ENCODE measurements around the gene TTC31. TPM values are rescaled to one million over a fixed set of nuclear protein-coding genes. Genes with fewer than 3 reads are reported as not detected.

Gene TTC31
- total RNA-seq, result 13.5 and 20.9 TPM in 2 replicates

- peak; percentile 63 for DNase-seq (ENCODE audit: low read depth)
- TF ChIP-seq, protein P1, sequence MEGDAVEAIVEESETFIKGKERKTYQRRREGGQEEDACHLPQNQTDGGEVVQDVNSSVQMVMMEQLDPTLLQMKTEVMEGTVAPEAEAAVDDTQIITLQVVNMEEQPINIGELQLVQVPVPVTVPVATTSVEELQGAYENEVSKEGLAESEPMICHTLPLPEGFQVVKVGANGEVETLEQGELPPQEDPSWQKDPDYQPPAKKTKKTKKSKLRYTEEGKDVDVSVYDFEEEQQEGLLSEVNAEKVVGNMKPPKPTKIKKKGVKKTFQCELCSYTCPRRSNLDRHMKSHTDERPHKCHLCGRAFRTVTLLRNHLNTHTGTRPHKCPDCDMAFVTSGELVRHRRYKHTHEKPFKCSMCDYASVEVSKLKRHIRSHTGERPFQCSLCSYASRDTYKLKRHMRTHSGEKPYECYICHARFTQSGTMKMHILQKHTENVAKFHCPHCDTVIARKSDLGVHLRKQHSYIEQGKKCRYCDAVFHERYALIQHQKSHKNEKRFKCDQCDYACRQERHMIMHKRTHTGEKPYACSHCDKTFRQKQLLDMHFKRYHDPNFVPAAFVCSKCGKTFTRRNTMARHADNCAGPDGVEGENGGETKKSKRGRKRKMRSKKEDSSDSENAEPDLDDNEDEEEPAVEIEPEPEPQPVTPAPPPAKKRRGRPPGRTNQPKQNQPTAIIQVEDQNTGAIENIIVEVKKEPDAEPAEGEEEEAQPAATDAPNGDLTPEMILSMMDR (conservative IDR thresholded peaks at IDR 0.05; ENCODE audit: low read depth, low read length), result peak; percentile 92
- peak within 1 kb of the TSS; percentile 79 for H3K4me3 ChIP-seq (ENCODE audit: low read depth, low read length)
Observed at GRCh38 chr2:74482801-74483674, at the start of gene TTC31, which contains the start of gene CCDC142. Gene TTC31, plus strand, starts transcription at chr2:74483081. Its CDS starts 15 bp downstream, at chr2:74483096. Gene CCDC142, minus strand, starts transcription at chr2:74482998. Its CDS starts 161 bp downstream, at chr2:74482837.

DNA sequence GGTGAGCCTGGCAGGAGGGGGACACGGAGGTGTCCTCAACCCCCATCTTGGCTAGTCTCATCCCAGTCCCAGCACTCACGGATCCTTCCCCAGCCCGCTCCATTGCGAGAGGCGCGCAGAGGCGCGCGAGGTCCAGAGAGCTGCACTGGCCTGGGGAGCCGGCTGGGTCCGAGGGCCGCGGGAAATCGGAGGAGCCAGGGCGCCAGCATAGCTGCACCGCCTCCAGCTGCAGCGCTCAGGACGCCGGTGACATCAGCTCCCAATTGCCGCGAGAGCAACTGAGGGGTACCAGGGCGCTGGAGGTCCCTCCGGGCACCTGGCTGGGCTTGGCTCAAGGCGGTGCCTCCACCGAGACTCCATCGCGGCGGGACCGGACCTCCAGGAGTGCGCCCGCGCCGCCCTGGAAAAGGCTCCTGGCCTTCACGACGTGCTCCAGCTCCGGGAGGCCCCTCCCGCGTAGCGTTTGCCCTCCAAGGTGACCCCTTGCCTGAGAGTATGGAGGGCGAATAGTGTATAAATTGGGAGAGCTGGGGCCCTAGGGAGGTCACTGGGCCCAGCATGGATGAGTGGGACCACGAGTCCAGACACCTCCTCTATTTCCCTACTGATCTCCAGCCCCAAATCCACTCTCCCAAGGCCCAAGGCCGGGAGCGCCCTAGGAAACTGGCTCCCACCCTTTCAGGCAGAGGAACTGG lies 46.6 kb upstream of the TTC31 start:
- DNase-seq (ENCODE audit: low read depth), result no peak
- no peak overlapping the region for H3K4me3 ChIP-seq (ENCODE audit: low read depth, low read length)
- TF ChIP-seq, protein P1 (conservative IDR thresholded peaks at IDR 0.05; ENCODE audit: low read depth, low read length), result no peak

DNA sequence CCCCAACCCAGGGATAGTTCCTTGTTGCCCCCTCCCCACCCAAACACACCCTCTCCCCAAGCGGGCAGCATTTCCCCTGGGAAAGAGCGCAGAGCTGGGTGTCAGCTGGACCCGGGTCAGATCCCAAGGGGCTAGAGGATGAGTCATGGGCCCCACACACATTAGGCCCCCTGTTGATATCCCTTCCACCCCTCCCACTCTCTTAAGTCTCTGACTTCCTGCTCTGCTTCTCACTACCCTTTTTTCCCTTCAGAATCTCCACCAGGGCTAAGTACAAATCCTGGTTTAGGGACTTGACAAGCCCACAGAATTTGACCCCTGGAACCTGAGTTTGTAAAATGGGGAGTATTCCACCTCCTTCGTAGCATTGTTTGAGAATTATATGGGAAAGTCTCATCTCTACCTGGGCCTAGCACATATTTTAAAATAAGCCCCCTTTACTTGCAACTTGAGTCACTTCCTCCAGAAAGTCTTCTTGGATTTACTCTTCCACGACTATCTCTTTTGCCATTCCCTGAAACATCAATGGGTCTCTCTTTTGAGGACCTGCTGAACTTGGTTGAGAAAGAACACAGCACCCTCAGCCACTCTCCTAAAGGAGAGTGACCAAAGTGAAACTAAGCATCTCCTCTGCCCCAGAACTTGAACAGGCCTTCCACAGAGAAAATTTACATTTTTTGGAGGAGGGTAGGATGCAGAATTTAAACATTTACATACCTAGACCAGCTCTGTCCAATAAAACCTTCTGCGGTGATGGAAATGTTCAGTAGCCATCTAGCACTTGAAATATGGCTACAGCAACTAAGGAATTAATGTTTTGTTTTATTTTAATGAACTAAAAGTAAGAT lies 45.8 kb upstream of the TTC31 start:
- TF ChIP-seq, protein P1 (conservative IDR thresholded peaks at IDR 0.05; ENCODE audit: low read depth, low read length), result no peak
- no peak overlapping the region for H3K4me3 ChIP-seq (ENCODE audit: low read depth, low read length)
- DNase-seq (ENCODE audit: low read depth), result no peak

DNA sequence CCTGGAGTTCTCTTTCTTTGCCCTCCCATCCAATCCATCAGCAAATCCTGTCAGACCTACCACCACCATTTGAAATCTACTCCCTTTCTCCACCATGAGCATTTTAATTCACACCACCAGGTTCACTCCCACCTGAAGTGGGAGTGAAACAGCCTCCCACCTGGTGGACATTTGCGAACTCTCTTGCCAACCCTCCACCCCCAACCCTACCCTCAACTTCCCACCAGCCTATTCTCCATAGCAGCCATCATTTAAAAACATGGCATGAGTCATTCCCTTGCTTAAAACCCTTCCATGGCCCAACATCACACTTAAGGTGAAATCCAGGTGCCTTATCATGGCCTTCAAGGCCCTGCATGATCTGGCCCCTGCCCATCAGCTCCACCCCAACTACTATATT lies 44.6 kb upstream of the TTC31 start:
- TF ChIP-seq, protein P1 (conservative IDR thresholded peaks at IDR 0.05; ENCODE audit: low read depth, low read length), result no peak
- no peak for DNase-seq (ENCODE audit: low read depth)
- H3K4me3 ChIP-seq (ENCODE audit: low read depth, low read length), result no peak overlapping the region

DNA sequence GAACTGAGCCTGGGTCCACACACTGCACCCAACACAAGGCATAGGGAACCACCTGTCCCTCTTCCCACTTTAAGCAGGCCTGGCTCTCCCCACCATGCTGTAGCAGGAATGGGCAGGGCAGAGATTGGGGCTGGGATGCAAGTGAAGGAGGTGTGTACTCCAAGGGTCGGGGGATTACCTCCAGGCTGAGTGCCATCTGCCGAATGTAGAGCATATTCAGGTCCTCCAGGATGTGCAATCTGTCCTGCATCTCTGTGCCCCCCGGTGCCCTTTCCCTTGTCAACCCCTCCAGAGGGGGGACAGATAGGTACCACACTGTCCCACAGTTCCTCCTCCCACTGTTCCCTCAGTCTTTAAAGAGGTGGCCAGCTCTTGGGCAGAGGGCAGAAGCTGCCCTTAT lies 43.5 kb upstream of the TTC31 start:
- TF ChIP-seq, protein P1 (conservative IDR thresholded peaks at IDR 0.05; ENCODE audit: low read depth, low read length), result no peak
- H3K4me3 ChIP-seq (ENCODE audit: low read depth, low read length), result peak overlapping the region; percentile 72
- DNase-seq (ENCODE audit: low read depth), result no peak

GRCh38 chr2:74439803-74440377 lies 43.0 kb upstream of the TTC31 start:
- no peak for DNase-seq (ENCODE audit: low read depth)
- H3K4me3 ChIP-seq (ENCODE audit: low read depth, low read length), result peak overlapping the region; percentile 72
- TF ChIP-seq, protein P1 (conservative IDR thresholded peaks at IDR 0.05; ENCODE audit: low read depth, low read length), result no peak

All from epithelial cell of proximal tubule (primary cell).